ENCODE measurements around the gene TBC1D32.
"Not testable (repeated sequence)": the region's sequence is repeated elsewhere in the genome, so short reads cannot be mapped to it uniquely, and the experiment has no call there.

Gene TBC1D32

DNA sequence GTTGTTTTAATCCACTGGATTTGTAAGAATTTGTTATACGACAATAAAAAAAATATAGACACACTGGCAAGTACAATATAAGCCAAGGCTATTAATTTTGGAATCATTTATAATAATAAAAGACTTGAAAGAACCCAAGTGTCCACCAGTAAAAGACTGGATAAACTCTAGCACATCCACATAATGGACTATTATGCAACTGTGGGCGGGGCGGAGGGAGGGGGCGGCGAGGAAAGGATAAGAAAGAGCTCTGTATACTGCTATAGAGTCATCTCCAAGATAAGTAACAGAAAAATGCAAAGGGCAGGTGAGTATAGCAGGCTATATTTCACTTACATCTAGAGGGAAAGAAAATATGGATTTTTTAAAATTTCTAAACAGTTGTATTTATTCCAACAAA, 123.3 kb downstream of the TBC1D32 start:
- no peak for DNase-seq

DNA sequence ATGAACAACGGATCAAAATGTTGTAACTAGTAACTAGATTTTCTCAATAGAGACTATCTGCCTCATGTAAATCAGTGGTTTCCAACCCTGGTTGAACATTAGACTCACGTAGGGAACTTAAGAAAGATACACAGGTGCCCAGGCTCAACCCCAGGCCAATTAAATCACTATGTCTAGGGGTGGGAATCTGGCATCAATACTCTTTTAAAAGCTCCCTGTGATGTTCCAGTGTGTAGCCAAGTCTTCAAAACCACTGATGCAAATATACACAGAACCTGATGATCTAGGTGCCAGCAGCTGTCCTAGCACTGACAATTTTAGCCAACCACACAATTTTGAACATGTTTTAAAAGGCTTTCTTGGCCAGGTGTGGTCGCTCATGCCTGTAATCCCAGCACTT, 128.7 kb downstream of the TBC1D32 start:
- DNase-seq = no peak

DNA sequence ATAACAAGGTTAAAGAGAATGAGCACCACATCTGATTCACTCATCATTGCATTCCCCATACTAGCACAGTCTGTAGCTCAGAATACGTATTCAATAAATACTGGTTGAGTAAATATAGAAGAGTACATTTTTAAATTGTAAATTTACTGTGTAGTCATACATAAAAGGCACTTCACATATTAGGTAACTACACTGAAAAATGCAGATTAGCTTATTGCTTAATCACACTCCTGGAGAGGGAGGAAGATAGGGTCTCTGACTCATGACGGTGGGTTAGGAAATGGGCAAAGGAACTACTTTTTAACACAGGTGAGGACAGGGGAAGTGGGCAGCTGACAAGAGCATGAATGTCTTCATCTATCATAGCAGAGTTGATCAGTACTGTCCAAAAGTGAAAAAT, 133.2 kb downstream of the TBC1D32 start:
- DNase-seq = no peak

DNA sequence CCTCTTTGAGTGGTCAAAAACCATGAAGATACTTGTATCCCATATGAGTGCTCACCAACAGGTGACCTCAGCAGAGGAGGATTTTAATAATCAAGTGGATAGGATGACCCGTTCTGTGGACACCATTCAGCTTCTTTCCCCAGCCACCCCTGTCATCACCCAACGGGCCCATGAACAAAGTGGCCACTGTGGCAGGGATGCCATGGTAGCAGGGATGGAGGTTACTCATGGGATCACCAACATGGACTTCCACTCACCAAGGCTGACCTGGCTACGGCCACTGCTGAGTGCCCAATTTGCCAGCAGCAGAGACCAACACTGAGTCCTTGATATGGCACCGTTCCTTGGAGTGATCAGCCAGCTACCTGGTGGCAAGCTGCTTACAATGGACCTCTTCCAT, 138.2 kb downstream of the TBC1D32 start:
- DNase-seq = not testable (repeated sequence)

DNA sequence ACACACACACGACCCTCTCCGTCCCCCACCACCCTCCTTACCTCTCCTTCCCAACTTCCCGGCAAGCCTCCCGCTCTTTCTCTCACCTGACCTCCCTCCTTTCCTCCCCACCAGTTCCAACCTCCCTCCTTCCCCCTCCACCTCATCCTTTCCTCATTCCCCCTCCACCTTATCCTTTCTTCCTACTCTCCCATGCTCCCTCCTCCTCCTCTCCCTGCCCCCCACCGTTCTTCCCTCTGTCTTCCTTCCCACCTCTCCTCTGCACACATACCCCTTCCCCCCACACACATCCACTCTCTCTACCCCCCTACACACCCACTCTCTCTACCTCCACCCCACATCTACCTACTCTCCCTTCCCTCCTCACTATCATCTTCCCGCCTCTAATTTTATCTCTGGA, 144.2 kb downstream of the TBC1D32 start:
- no peak for DNase-seq

DNA sequence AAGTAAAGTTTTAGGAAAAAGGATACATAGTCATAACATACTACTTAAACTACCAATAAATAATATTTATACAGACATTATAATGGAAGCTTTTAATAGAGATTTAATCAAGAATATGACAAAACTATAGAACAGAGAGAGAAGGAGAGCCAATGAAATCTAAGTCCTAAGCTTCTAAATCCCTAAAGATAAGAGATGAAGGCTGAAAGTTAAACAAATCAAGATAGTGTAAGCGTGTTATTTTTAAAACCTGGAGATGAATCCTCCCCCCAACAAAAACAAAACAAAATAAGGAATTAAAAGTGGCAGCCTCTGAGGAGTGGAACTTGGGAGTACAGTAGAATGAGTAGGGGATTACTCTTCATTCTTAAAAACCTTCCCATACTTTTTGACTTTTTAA, 145.9 kb downstream of the TBC1D32 start:
- no peak for DNase-seq

DNA sequence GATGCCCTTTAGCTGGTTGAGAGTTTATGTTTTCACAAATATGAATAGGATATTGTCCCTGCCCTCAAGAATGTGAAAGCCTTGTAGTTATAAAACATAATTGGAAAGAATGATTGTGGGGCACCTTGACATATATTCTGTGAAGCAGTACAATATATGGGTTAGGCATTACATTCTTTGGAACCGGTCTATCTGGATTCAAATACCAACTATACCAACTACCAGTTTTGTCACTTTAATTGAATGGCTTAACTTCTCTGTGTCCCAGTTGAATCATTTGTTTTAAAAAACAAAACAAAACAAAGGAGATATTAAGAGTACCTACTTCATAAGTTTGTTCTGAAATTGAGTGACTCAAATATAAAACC, 146.5 kb downstream of the TBC1D32 start:
- DNase-seq = peak; percentile 3

DNA sequence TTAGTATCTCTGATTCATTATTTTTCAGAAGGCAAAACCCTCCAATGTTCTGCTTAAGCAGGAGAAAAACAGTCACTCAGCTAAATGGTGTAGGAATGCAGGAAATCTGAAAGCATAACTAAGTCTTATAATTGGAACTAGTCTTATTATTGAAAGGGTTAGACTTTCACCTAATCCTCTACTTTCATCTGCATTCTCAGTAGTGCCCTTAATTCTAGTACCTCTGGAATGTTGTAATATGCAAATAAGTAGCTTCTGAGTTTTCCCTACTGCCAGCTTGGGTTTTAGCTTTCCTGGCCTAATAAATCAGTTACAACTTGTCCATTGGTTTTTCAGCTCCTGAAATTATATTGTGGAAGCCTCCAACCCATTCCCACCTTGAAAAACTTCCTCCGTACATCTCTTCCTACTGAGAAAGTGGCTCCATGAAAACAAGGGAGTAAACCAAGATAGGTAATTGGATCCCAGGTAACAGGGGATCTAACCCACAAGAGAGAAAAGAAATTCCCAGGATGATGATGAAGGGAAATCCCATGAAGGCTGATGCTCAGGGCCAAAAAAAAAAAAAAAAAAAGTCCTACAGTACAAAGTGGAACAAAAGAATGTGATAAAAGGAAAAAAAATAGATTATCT, 147.0 kb downstream of the TBC1D32 start:
- DNase-seq = no peak

DNA sequence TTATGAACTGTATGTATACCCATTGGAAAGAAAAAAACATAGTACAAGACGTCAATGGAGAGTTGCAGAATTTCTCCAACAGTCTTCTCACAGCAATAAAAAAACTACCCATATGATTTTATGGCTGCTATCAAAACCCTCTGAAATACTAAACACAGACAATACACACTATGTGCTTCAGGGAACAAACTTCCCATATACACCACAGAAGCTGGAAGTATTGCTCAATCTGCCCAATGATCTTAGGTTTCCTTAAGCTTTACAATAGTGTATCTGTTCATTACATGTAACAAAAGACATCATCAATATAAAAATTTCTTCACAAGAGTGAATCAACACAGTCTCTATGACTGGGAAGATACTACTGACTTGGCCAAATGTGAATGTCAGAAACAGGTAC, 150.5 kb downstream of the TBC1D32 start:
- no peak for DNase-seq

DNA sequence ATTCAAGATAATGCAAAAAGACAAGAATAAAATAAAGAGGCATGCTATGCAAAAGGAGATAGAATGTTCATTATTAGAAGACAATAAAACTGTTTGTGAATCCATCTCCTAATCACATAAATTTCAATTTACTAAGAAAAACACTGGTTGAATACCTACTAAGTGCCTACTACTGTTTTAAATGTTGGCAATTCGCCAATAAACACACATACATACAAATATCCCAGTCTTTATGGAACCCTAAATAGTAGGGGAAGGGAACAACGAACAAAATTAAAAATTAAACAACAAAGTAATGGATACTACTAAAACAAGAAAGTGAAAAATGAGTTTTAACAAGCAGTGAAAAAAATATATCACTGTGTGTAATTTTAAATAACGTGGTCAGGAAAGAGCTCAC, 158.5 kb downstream of the TBC1D32 start:
- no peak for DNase-seq

DNA sequence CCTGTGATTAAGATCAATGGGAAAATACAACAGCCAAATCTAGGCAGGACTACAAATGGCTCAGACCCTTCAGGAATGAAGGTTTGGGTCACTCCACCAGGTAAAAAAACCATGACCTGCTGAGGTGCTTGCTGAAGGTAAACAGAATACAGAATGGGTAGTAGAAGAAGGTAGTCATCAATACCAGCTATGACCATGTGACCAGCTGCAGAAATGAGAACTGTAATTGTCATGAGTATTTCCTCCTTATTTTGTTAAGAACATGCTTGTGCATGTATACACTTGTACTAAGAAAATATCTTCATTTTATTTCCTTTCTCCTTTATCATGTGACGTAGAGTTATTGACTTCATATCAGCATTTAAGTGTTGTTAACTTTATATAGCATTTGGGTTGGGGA, 161.8 kb downstream of the TBC1D32 start:
- DNase-seq = not testable (repeated sequence)

DNA sequence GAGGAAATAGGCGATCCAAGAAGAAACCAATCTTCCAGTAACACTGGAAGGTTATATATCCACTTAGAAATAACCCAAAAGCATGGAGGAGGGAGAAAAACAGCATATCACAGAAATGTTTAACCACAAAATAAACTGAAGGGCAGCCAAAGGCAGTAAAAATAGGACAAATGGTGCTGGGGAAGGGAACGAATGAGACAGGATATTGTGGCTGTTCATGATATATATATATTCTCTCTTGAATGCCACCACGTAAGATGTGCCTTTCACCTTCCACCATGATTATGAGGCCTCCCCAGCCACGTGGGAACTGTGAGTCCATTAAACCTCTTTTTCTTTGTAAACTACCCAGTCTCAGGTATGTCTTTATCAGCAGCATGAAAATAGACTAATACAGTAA, 162.4 kb downstream of the TBC1D32 start:
- no peak for DNase-seq

DNA sequence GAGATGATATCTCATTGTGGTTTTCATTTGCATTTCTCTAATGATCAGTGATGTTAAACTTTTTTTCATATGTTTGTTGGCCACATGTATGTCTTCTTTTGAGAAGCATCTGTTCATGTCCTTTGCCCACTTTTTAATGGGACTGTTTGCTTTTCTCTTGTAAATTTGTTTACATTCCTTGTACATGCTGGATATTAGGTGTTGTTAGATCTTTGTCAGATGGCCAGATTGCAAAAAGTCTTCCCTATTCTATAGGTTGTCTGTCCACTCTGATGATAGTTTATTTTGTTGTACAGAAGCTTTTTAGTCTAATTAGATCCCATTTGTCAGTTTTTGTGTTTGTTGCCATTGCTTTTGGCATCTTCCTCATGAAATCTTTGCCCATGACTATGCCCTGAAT, 172.4 kb downstream of the TBC1D32 start:
- no peak for DNase-seq

DNA sequence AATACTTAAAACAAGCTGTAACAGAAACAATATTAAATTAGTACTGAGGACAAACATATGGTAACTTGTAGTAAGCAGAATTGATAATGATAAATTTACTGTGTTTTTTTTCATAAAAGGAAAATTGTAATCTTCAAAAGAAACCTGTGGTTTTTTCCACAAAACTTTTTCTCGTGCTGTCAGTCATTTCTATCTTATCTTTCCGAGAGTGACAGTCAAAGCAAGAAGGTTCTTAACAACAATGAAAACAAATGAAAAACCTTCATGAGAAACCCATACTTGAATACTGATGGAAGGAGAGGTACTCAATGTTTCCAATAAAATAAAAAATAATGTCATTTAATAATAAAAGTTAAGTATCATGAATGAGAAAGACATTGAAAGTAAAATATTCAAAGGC, 174.0 kb downstream of the TBC1D32 start:
- DNase-seq = no peak

DNA sequence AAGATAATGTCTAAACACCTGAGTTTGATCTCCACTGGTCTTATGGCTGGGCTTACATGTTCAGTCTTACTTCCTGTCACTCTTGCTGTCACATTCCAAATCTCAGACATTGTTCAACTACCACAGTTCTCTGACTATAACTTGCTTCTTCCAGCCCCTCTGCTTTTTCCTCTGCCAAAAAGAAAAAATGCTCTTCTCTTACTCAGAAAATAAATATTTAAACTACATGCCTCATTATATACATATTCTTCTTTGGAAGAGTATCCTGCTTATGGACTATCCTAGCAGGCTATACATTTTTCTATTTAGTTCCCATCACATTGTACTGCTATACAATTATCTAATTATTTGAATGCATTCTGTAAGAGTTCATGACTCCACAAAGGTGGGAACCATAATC, 175.4 kb downstream of the TBC1D32 start:
- DNase-seq = no peak

DNA sequence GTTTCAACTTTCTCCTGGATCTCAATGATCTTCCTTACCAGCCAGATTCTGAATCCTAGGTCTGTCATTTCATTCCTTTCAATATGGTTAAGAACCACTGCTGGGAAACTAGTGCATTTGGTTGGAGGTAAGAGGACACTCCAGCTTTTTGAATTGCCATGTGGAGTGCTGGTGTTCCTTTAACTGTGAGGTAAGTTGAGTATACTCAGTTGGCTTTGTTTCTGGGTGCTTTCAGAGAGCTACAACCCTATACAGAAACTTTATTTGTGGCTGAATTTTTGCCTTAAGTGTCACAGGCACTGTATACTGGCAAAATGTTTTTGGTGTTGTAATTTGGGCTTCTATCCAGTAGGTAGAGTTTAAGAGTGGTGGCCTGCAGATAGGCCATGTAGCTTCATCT, 175.8 kb downstream of the TBC1D32 start:
- DNase-seq = no peak

DNA sequence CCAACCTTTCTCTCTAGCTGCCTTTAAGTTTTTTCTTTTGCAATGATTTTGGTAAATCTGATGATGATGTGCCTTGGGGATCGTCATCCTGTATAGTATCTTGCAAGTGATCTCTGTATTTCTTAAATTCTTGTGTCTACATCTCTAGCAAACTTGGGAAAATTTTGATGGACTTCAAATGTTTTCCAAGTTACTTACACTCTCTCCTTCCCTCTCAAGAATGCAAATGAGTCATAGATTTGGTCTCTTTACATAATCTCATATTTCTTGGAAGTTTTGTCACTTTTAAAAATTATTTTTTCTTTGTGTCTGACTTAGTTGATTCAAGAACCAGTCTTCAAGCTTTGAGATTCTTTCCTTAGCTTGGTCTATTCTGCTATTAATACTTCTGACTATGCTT, 176.4 kb downstream of the TBC1D32 start:
- DNase-seq = no peak

DNA sequence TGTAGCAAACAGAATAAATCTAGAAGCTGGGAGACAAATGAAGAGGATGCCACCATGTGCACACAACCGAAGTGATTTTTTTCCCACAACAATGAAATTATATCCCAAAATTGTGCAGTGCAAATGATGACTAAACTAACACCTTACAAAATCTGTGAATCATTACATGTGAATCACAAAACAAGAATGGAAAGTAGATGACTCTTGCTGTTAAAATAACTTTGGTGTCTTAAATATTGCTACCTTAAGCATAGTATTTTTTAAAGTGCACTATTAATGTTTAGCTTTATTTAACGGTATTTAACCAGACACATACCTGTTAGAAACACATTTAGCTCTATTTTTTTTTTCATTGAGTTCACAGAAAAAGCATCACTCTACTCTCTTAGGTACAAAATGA, 190.8 kb downstream of the TBC1D32 start:
- no peak for DNase-seq

DNA sequence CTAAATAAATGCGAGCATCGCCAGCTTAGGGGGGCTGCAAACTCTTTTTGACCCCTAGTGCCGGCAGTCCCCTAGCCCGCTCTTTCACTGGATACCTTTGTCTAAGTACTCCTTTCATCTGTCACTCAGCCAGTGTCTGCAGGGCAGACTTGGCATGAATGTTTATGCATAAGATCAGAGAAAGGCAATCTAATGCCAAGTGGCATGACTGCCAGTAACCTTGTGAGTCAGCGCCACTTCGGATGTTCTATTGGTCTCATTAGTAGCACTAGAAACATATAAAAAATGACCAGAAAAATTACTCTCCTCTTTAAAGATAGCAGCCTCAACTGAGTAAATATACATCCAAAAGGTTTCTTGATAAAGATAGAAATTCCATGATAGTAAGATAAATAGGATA, 192.2 kb downstream of the TBC1D32 start:
- no peak for DNase-seq

DNA sequence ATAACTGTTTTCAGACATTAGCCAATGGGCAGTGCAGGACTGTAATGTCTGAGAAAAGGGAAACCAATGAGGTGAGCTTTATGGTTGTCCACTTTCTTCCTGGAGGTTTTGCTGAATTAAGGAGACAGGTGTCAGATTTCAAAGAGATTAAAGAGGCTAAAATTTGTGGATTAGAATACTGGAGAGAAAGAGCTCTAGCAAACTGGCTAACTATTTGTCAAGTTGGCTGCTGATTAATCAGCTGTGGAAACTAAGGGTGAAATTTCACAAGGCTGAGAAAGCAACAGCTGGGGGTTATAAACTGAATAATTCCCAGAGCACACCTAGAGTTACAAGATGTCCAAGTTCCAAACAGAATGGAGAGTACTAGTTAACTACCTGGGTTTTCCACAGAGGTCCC, 198.9 kb downstream of the TBC1D32 start:
- DNase-seq = no peak

DNA sequence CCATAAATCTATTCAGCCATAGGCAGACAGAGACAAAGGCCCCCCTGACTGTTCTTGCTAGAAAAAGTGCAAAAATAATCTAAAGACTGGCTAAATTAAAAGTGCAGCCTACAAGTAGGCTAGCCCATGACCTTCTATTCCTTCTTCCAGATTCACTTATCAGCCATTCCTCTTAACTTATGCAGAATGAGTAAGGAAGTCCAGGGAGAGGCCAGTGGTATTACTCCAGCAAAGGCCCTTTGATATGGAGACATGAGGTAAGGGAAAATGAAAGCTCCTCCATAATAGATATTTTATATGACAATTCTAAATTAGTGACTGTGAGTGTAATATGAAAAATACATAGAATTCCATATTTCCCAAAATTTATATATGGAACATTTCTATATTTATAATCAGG, 199.4 kb downstream of the TBC1D32 start:
- DNase-seq = no peak

DNA sequence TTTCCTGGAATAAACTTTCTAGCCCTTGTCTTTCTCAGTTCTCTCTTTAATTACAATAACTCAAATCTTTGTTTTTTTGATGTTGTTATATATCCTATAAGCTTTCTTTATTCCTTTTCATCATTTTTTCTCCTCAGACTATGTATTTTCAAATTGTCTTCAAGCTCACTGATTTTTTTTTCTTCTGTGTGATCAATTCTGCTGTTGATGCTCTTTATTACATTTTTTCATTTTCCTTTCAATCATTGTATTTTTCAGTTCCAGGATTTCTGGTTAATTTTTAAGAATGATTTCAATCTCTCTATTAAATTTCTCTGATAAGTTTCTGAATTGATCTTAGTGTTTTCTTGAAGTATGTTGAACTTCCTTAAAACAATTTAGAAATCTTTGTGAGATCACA, 209.7 kb downstream of the TBC1D32 start:
- no peak for DNase-seq

DNA sequence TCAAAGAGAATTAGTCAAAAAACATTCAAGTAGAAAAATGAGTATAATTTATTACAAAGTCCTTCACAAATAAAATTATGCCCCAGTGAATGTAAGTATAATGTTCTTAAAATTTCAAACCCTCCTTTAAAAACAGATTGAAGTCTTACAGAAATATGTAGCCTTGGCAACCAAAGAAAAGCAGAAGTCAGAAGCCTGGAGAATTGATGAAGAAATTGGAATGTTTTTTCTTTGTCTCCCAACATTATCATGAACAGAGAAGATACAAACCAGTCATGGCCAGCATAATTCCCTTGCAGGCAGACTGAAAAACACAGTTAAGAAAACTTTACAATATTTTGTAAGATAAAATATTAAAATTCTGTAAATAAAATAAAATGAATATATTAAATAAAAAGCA, 221.9 kb downstream of the TBC1D32 start:
- no peak for DNase-seq

DNA sequence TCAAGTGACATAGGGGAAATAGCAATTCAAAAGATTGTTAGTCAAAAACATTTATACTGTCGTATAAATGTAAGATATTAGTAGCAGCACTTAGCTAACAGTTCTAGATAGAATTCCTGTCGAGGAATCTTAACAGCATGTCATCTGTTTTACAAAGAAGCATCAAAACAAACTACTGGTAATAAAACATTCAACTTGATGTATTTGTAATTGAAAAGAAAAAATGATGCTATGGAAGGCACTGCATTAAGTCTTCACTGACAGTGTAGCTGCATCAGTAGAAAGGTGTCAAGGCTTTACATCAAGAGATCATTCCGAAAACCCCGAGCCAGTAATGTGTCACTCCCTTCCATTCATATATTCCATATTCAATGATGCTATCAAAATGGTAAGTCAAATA, 223.5 kb downstream of the TBC1D32 start:
- no peak for DNase-seq

DNA sequence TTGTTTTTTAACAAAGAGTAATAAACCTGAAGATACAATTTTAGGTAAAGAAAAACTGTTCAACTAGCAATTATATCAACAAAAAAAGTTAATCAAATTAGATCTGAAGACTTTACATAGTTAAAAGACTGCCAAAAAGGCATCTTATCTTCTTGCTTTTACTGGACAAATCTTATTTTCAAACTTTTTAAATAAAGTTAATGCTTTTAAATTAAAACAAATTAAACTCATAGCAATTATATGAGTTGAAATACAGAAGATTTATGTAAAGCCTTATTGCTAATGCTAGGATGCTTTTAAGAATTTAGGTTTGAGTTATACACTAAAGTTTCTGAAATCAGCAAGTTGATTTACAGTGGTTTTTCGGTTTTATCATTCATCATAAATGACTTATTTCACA, 227.3 kb downstream of the TBC1D32 start:
- no peak for DNase-seq

DNA sequence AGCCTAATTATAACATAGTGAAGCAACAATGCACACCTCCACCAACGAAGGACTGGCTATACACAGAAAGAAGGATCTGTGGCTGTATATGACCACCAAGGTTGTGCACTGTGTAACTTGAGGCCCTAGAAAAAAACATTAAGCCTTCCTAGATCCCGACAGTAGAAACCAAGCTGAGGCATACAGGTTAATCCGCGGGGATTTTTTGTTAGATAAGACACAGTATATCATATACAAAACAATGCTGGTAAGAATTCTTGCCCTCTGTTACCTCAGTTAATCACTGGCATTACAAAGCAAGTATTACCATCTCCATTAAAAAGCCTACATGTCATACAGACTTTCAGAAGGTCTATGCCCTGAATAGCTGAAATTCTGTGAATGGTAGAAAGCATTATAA, 228.8 kb downstream of the TBC1D32 start:
- no peak for DNase-seq
